NCI-H774 (cell line): ENCODE data around the gene RBFOX2.
A peak's percentile ranks its signal among the peaks of the same experiment; 100 is the strongest.
"Not testable (repeated sequence)": the region's sequence is repeated elsewhere in the genome, so short reads cannot be mapped to it uniquely, and the experiment has no call there.

Experiments used
- DNase-seq: peaks from one replicate; lab custom pipeline; 2025; lab: John Stamatoyannopoulos, UW

The RBFOX2 gene

DNA sequence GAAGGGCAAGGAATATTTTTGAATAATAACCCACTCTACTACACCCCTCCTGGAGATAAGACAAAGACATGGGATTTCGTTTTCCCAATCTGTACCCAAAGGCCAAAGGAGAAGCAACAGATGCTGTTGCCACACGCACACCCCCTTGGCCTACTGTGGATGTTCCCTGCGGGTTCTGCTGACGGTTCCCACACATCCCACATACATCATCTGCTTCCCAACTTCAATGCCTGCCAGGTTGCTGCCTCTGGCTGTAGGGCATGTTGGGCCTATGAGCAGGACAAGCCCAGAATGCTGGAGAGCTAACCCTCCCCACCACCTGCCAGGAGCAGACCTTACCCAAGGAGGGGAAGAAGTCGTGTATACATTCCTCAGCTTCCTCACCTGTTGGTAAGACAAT is 13.6 kb upstream of the RBFOX2 start:
- DNase-seq, result no peak

DNA sequence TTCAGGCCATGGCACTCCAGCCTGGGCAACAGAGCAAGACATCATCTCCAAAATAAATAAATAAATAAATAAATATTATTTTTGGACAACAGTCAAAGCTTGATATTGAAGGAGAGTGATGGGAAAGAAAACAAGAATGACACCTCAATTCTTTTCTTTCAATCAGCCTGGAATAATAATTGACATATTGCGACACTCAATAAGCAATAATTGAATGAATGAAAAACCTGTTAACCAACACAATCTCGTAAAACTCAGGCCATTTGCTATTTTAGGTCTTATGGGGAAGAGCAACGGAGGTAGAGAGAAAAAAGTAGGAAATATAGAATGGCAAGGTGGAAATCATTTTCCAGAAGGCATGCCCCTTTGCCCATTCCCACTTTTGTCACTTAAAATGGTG is 10.5 kb upstream of the RBFOX2 start:
- DNase-seq, result no peak

DNA sequence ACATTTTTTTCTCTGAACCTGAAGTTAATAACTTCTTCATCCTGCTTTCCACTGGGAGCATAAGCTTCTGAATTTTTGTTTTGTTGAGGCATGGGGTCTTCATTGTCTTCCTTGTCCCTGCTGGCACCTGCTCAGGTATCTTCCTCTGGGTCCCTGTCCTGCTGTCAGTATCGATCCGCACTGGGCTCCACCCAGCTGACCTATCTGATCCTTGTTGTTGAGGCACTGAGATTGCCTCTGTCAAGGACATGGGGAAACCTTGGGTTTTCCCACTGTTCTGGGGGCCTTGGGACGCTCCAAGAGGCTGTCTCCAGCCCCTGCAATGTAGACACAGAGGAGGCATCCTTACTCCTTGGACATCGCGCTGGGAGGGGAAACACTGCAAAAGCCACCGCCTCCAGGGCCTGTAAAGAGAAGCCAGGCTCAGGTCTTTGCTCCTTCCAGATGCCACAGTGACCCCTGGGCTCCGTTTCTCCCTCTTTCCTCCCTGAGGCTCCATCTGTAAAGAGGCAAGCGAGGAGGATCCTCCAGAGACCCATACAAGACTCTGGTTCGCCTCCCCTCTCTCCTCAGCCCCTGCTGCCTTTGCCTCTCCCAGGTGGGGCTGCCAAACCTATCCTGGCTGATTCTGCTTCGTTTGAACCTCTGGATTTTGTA is 8.6 kb upstream of the RBFOX2 start:
- DNase-seq, result no peak

DNA sequence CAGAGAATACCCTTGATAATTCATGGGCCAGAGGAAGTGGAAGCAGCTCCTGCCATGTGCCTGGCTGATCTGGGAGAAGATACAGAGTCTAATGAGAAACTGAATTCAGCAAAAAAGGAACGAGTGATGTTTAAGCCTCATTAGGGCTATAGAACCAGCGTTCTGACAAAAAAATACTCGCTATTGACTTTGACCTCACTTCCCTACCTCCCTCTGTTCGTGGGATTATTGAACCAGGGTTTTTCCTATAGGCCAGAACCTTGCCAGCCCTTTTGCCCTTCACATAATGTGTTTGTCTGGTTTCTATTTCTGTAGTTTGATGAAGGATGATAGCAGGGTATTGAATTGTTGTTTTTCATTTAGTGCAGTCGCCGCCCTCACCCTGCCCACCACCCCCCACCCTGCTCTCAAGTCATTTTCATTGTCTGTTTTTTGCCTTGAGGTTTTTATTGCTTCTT is 7.6 kb upstream of the RBFOX2 start:
- no peak for DNase-seq

DNA sequence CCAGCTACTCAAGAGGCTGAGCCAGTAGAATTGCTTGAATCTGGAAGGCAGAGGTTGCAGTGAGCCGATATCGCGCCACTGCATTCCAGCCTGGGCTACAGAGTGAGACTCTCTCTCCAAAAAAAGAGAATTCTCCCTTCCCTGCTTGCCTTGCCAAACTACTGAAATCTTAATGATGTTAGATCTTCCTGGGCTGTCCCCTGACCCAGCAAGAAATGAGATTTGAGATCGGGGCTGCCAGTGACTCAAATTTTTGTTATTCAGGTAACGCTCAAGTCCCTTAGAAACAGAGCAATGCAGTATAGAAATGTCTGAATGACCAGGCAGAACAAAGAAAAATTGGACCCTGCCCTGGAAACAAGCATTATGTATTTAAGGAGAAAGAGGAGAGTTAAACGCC is 4.0 kb upstream of the RBFOX2 start:
- DNase-seq, result no peak

DNA sequence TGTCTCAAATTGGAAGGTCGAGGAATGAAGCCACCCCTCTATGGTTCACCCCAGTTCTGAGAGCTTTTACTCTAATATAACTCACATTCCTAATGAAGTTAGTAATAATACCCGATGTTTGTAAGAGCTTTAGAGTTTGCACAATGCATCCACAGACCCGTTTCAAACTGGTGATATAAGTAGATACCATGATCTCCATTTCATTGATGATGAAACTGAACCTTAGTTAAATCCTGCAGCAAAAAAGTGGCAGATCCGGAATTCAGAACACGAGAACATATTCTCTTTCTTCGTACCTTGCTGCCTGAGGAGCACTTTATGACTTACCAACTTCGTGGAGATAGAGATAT is 757 bp upstream of the RBFOX2 start:
- DNase-seq, result no peak

DNA sequence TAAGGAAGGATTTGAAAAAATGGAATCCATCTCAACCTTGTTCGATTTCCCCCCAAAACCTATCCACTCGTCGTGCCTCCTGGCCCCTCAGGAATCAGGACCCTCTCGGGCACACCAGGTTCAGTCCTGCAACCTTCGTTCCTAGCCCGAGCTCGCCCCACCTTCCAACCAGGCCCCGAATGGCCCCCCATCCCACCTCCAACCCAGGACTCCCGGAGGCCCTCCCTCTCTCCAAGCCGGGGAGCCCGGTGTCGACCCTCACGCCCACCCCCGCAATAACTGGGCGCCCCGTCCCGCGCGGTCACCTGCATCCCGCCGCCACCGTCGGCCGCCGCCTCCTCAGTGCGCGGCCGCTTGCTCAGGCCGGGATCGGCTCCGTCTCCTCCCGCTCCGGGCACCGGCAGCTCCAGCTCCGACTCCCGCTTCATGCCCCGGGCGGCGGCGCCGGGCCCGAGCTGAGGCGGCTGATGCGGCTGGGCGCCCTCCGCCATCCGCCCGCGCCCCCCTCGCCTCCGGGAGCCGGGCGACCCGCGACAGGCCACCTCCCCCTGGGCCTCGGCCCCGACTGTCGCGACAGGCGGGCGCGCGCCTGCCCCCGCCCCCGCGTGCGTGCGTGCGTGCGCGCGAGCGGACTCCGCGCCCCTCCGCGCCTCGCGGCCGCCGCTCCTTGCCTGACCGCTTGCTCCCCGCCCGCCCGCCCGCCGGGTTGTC is 534 bp downstream of the RBFOX2 start:
- peak; percentile 19 for DNase-seq

DNA sequence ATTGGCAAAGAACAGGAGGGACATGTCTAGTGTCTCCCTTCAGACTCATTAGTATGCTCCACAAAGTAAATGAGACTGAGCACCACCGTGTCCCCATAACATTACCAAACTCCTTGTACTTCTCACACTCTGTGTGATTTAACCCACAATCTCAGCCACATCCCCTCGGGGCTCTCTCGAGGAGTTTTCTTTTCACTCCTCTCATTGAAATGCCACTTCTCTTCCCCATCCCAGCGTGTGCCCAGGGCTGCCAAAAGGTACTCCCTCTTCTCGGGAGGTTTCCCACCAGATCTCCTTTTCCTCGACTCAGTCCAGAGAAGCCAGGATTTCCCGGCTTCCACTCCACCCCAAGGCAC is 1.1 kb downstream of the RBFOX2 start:
- DNase-seq, result no peak

DNA sequence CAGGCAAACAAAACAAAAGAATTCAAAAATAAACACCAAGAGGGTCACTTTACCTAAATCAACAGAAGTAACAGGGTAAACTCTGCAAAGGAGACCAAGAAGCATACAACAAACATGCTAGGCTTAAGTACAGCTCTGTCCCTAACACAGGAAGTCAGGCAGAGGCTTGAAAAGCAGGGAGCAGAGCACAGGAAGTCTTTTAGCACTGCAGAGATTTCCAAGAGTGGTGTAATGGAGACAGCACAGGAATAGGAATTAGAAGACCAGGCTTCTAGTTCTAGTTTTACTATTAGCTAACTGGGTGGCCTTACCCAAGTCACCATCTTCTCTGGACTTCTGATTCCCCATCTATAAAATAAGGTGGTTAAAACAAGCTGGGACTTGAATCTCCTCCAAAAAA is 1.9 kb downstream of the RBFOX2 start:
- no peak for DNase-seq

DNA sequence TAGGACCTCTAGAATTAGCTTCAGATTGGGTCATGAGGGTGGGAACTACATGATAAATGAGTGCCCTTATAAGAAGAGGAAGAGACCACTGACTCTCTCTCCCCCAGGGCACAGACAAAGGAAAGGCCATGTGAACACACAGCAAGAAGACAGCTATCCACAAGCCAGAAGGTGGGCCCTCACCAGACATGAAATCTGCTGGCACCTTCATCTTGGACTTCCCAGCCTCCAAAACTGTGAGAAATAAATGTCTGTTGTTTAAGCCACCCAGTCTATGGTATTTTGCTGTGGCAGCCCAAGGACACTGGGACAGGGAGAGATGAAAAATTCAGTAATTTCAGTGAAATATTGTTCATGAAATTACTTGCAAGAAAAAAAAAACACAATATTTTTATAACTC is 5.9 kb downstream of the RBFOX2 start:
- DNase-seq, result no peak

DNA sequence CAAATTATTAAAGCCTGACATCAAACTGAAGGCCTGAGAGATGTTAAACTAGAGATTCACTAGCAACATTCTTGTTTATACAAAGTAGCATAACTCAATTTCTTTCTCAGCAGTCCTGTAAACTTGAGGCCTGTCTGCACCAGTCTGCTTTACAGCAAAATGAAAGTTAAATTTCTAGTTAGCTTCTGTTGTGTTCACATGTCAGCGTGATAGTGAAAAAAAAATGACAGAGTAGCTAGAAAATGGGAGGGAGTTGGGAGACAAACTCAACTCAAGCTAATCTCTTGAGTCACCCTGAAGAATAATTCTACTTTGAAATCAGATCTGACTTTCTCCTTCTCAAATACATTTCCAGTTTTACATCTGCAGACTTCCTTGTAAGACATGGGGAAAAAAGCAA is 6.5 kb downstream of the RBFOX2 start:
- no peak for DNase-seq

DNA sequence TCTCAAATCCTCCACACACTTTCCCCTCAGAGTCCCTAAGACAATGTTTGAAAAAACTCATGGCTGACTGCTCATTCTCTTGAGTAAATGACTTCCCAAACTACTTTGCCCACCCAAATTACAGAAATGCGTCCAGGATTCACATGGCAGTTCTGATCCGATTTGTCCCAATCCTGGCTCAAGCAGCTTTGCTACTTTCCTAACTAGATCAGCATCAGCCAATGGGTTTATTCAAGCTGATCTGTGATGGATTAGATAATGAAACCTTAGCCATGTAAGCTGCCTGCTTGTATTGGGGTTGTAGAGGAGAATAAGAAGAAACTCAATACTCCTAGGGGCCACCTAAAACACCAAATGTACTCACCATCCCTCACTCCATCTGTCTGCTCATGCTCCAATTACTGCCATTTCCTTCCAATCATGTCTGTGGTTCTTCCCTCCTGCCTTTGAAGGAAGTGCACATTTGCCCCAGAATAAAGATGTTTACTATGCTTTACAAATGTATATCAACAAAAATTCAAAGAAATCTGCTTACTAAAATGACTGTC is 6.9 kb downstream of the RBFOX2 start:
- no peak for DNase-seq

DNA sequence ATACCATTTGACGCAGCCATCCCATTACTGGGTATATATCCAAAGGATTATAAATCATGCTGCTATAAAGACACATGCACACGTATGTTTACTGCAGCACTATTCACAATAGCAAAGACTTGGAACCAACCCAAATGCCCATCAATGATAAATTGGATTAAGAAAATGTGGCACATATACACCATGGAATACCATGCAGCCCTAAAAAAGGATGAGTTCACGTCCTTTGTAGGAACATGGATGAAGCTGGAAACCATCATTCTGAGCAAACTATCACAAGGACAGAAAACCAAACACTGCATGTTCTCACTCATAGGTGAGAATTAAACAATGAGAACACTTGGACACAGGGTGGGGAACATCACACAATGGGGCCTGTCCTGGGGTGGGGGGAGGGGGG is 7.8 kb downstream of the RBFOX2 start:
- not testable (repeated sequence) for DNase-seq

DNA sequence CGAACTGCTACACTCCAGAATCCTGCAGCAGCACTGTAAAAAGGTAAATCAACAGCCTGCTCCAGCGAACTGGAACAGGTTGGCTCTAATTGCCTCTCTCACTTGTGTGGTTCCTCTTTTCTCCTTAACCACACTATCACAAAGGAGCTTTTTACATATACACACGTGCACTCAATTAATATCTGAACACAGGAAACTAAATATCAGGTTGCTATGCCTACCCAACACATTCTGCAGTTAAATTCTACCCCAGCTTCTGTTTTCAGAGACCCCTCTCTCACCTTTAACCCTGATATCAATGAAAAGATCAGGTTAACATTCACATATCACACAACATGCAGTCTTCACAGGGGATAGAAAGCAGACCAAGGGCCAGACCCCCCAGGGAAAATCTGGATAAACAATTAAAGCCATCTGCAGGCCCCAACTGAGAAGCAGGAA is 11.0 kb downstream of the RBFOX2 start:
- DNase-seq, result peak; percentile 1

DNA sequence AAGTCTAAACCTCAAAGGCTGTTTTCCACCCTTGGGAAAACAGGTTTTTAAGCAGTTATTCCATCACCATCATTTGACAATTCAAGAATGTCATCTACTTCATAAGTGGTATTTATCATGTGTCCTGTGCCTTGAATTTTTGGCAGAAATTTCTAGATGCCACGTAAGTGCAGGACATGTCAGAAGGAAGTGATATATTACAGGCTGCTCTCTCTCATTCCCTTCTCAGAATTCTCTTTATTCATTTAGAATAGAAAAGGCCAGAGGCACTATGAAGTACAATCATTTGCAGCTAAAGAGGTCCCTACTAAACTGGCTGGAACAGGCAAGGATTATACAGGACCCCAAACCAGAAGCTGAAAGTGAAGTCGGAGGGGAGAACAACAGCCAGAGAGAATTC is 11.9 kb downstream of the RBFOX2 start:
- no peak for DNase-seq

DNA sequence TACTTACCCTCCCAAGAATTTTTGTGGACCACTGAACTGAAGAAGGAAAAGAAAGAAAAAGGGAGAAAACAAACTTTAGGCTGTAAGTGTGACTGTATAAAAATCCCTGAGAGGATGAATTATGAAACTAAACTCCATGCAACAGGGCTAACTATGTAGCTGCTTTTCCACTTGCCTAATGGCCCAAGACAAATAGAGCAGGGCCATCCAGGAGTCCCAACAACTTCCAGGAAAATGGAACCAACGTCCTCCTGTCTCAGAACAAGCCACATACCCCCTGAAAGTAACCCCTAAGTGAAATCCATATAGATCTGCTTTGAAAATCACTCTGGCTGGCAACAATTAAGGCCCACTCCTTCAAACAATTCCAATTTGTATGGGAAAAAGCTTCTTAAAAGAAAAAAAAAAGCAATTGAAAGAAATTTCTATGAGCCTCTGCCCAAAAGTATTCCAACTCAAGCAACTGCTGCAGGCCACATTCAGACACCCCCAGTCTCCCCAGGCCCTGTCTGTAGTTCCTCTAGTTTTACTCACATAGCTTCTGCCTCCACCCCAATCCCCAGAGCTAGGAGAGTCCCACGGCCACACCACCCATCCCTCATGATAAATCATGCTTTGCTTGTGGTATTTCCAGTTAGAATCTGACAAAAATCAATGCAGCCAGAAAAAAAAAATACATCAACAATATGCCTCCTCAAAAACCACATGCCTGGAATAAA is 12.7 kb downstream of the RBFOX2 start:
- no peak for DNase-seq

DNA sequence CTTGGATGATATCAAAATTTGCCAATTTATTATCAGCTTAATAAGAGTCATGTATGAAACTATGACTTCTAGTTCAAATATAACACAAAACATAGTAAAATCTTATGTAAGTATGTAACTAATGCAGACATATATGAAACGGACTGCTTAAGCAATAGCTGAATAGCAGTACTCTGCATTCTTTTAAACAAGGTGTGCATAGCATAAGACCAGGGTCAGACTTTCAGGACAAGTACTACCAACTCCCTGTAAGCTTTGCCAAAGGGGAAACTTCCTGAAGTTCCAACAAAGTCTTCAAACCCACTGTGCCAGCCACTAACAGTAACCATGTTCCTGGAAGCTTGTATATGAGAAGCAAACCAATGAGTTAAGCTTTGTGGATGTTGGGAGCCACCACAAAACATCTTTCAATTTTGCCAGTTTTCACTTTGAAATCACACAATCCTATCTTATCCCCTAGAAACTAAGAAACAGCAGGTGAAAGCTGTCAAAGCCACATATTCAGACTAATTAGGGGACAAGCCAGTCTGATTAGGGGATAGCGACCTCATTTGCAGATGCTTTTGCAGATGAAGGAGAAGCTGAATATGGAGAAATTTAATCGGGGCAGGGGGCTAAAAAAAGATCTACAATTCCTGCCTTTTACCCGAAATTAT is 13.3 kb downstream of the RBFOX2 start:
- no peak for DNase-seq

DNA sequence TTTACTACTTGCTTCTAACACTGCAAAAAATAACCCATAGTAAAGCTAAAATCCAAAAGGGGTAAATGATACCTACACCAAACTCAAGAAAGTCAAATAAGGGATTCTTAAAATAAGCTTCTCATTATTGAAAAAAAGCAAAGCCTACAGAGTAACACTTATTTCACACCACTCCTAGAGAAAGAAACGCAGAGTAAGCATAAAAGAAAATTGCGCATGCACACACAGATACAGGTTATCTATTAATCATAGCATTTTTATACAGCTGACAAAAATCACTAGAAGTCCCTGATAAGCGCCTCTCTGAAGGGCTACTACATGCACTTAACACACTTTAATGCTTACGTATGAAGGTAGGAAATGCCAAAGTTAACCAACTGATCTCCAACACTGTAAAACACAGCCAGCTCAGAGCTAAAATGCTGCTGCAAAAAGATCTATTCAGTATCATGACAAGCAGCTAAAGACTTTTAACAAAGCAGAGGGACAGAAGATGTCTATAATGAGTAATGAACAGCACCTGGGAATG is 14.0 kb downstream of the RBFOX2 start:
- DNase-seq, result no peak

DNA sequence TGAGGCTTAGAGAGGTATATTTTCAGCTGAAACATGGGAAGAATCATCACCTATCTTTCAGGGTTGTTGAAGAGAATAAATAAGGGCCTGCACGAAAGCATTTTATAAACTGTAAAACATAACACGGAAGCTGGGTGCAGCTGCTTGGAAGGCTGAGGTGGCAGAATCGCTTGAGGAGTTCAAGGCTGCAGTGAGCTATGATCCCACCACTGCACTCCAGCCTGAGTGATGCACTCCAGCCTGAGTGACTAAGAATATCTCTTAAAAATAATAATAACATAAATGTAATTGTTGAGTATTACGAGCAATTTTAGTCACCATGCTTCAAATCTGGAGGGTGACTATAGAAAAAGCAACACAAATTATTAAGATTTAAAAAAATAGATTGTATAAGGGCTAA is 16.3 kb downstream of the RBFOX2 start:
- DNase-seq, result no peak

DNA sequence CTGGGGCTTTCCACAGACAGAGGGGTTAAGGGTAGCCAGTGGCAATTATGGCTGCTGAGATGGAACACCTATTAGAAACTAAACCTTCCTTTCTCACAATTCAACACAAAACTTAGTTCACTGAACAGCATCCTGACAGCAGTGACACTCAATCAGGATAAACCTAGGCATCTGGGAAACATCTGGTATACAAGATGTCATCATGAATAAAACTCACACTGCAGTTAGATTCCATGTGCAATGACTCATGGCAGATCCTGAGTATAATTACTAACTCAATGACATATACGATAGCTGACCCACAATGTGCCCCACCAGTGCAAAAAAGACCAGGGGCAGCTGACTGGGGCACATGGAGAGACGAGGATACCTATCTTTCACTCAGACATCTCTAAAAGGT is 17.7 kb downstream of the RBFOX2 start:
- no peak for DNase-seq

DNA sequence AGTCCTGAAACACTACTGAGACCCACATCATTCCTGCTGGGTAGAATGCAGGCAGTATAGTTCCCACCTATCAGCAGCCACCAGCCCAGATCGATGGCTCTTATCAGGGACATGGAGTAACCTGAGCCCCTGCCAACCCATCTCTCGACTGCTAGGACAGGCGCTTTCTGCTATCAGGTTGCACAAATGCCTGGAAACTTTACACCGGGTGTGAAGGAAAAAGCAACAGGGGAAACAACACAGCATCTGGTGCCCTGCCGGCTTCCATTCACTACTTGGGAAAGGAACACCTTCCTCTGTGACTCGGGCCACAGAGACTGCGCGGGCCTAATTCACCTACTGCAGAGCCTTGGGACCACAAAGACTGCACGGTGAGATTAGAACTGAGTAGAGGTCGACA is 18.5 kb downstream of the RBFOX2 start:
- no peak for DNase-seq

DNA sequence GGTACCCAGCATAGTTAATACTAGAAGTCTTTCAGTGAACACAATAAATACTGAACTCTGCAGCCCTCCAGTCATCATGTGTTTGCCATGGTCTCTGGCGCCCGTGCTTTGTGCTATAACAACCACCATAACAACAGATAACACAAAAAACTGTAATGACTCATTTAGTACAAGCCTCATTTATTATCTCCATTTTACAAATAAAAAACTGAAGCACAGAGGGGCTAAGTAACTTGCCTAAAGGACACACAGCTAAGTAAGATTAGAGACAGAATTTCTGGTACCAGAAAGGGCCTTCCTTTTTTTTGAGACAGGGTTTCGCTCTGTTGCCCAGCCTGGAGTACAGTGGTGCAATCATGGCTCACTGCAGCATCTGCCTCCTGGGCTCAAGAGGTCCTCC is 19.5 kb downstream of the RBFOX2 start:
- DNase-seq, result no peak
